Measurements from ENCODE around the gene ATP10A. TPM values are rescaled to one million over a fixed set of nuclear protein-coding genes. Genes with fewer than 3 reads are reported as not detected.

The ATP10A gene
- total and polyA plus RNA-seq, 9 of the 15 experiments (the other 6 are each of a cell fraction or from before 2014, with no cell fraction given): 0.09 TPM; not detected in 8

- Histone ChIP-seq H3K4me2 (ENCODE audit: insufficient read depth, low read length) (no peak overlapping the region), H3K9me3 (replicated peaks; ENCODE audit: control insufficient read depth, insufficient read depth, low read depth, low read length) (no peaks in the 10 kb centered on the region), H3K4me3 (no peak overlapping the region), H3K9me1 (ENCODE audit: control insufficient read depth, insufficient read depth, low read length) (no peaks in the 10 kb centered on the region), H4K20me1 (replicated peaks; ENCODE audit: control insufficient read depth, insufficient read depth, low read length) (0 out of 2 replicates have a peak, but pooled peaks cover 4% of the 10 kb centered on the region), H3K27ac (ENCODE audit: extremely low read depth, low read depth, low read length) (no peak overlapping the region), H3K27me3 (ENCODE audit: control insufficient read depth in 2 of 2, insufficient read depth in 2 of 2, low read length in 2 of 2) (peaks cover 0 to 51% of the 10 kb centered on the region in 2 experiments; a peak in 4 of 5 replicates), H3K79me2 (ENCODE audit: control insufficient read depth, insufficient read depth, low read length) (no peaks in the 10 kb centered on the region), H3K36me3 (ENCODE audit: control insufficient read depth, insufficient read depth, low read length) (no peaks in the 10 kb centered on the region), H2AFZ (ENCODE audit: low read depth, low read length) (no peak overlapping the region), H3K9ac (ENCODE audit: insufficient read depth in 1 of 2, low read depth in 2 of 2, low read length in 2 of 2) (no peak overlapping the region; a peak in 1 of 4 replicates), H3K4me1 (replicated peaks in 1 of 2; ENCODE audit: control insufficient read depth in 2 of 2, insufficient read depth in 2 of 2, low read length in 2 of 2) (no peaks in the 10 kb centered on the region)
- ChIA-PET CTCF (ENCODE audit: low intra/inter-chr PET ratio) (no interaction called here), POLR2A (interaction anchor here (0.6 kb wide), 1 partner anchor 1784 kb away, joined by 3 read pairs; no protein-coding TSS in a partner anchor)
- FAIRE-seq (no peak), ATAC-seq (no peak), DNase-seq (ENCODE audit: extremely low read depth in 1 of 4, low spot score in 3 of 4) (no peak)
- WGBS (ENCODE audit: insufficient coverage, low coverage, missing lambda C conversion rate): 1% methylated on average over 25 of the region's 27 CpGs
- BruUV-seq (replicated peaks): no TSS peak
- intact Hi-C loops (cut with micrococcal nuclease) (no loop called here), in situ Hi-C loops (cut with MboI) (no loop called here)
- TF ChIP-seq ZNF12 (CRISPR knock-in tag; IDR thresholded peaks at IDR 0.05): no peak
- TF ChIP-seq EHMT2 (IDR thresholded peaks at IDR 0.05): no peak
- TF ChIP-seq ZMIZ1 (IDR thresholded peaks at IDR 0.05; ENCODE audit: low read depth in 2 of 2, low read length in 2 of 2): no peak
- TF ChIP-seq ZNF407 (IDR thresholded peaks at IDR 0.05; ENCODE audit: low read depth): no peak
- no peak for TF ChIP-seq GTF2E2 (tag; IDR thresholded peaks at IDR 0.05)
- TF ChIP-seq ZHX1 (conservative IDR thresholded peaks at IDR 0.05; ENCODE audit: low read length): no peak
Observed at GRCh38 chr15:25707656-25708365, 155.3 kb downstream of the ATP10A start.
